Measurements from ENCODE around the gene KLHL5.
A peak's percentile ranks its signal among the peaks of the same experiment; 100 is the strongest.
"Not testable (repeated sequence)": the region's sequence is repeated elsewhere in the genome, so short reads cannot be mapped to it uniquely, and the experiment has no call there.

The KLHL5 gene

GRCh38 chr4:39062094-39062769 is at the start of gene KLHL5:
KLHL5 (plus strand) TSS chr4:39062232; CDS start chr4:39062653, 421 bp downstream.
- no peak for DNase-seq

- no peak for DNase-seq
Measured at GRCh38 chr4:39014028-39014427, 48.0 kb upstream of the KLHL5 start.

GRCh38 chr4:39020130-39020529 is 41.9 kb upstream of the KLHL5 start:
- DNase-seq: no peak

GRCh38 chr4:39021631-39022030 is 40.4 kb upstream of the KLHL5 start:
- no peak for DNase-seq

- DNase-seq: no peak
Measured at GRCh38 chr4:39022241-39022640, 39.8 kb upstream of the KLHL5 start.

- DNase-seq: no peak
Measured at GRCh38 chr4:39023059-39023458, 39.0 kb upstream of the KLHL5 start.

GRCh38 chr4:39024311-39024865 is 37.6 kb upstream of the KLHL5 start:
- DNase-seq: no peak

- DNase-seq: no peak
Measured at GRCh38 chr4:39025552-39026085, 36.4 kb upstream of the KLHL5 start.

- no peak for DNase-seq
Measured at GRCh38 chr4:39026096-39026495, 35.9 kb upstream of the KLHL5 start.

GRCh38 chr4:39029752-39030694 is 32.0 kb upstream of the KLHL5 start:
- no peak for DNase-seq

- DNase-seq: no peak
Measured at GRCh38 chr4:39030725-39031124, 31.3 kb upstream of the KLHL5 start.

GRCh38 chr4:39031590-39032020 is 30.4 kb upstream of the KLHL5 start:
- DNase-seq: not testable (repeated sequence)

GRCh38 chr4:39032218-39033085 is 29.6 kb upstream of the KLHL5 start, which contains the start of gene TMEM156:
TMEM156 (minus strand) TSS chr4:39032409; CDS start chr4:39032313, 96 bp downstream.
- no peak for DNase-seq

- no peak for DNase-seq
Measured at GRCh38 chr4:39036172-39036571, 25.9 kb upstream of the KLHL5 start.

GRCh38 chr4:39037491-39037825 is 24.6 kb upstream of the KLHL5 start:
- DNase-seq: no peak

GRCh38 chr4:39037941-39038340 is 24.1 kb upstream of the KLHL5 start:
- DNase-seq: no peak

GRCh38 chr4:39039108-39039507 is 22.9 kb upstream of the KLHL5 start:
- no peak for DNase-seq

- DNase-seq: no peak
Measured at GRCh38 chr4:39042366-39042765, 19.7 kb upstream of the KLHL5 start.

- no peak for DNase-seq
Measured at GRCh38 chr4:39043058-39043860, 18.8 kb upstream of the KLHL5 start.

- no peak for DNase-seq
Measured at GRCh38 chr4:39043861-39044363, 18.1 kb upstream of the KLHL5 start.

- peak; percentile 48 for DNase-seq
Measured at GRCh38 chr4:39044364-39044955, 17.6 kb upstream of the KLHL5 start.
